Measurements from ENCODE around the gene CHRM5.

DNA sequence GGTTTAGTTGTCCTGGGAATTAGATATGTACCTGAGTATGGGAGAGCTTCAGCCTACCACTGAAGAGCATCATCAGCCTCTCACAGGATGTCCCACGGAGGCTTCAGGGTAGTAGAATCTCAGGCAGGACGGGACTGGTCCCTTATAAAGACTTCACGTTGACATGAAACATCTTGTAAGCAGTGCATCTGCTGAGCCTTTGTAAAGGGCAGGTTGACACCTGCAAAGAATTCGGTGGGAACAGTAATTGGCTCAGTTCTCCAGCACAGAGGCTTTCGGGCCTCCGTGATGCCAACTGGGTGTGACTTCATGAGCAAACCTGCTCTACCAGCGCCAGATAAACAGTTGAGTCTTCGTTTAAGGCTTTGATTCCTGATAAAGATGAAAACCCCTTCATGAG lies 97.6 kb downstream of the CHRM5 start:
- no peak for TF ChIP-seq EZH2 (IDR thresholded peaks at IDR 0.05; ENCODE audit: low read length)
- TF ChIP-seq, protein P1, sequence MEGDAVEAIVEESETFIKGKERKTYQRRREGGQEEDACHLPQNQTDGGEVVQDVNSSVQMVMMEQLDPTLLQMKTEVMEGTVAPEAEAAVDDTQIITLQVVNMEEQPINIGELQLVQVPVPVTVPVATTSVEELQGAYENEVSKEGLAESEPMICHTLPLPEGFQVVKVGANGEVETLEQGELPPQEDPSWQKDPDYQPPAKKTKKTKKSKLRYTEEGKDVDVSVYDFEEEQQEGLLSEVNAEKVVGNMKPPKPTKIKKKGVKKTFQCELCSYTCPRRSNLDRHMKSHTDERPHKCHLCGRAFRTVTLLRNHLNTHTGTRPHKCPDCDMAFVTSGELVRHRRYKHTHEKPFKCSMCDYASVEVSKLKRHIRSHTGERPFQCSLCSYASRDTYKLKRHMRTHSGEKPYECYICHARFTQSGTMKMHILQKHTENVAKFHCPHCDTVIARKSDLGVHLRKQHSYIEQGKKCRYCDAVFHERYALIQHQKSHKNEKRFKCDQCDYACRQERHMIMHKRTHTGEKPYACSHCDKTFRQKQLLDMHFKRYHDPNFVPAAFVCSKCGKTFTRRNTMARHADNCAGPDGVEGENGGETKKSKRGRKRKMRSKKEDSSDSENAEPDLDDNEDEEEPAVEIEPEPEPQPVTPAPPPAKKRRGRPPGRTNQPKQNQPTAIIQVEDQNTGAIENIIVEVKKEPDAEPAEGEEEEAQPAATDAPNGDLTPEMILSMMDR (optimal IDR thresholded peaks at IDR 0.05 in 1 of 3, IDR thresholded peaks at IDR 0.05 in 1 of 3, conservative IDR thresholded peaks at IDR 0.05 in 1 of 3; ENCODE audit: extremely low read depth in 1 of 3, insufficient read depth in 2 of 3, low read length in 3 of 3) = no peak
